Measurements from ENCODE around the gene TXNDC5. TPM values are rescaled to one million over a fixed set of nuclear protein-coding genes. Genes with fewer than 3 reads are reported as not detected.
A peak's percentile ranks its signal among the peaks of the same experiment; 100 is the strongest.

TXNDC5 gene
- total RNA-seq (10 to 100 TPM; 26.7 to 78.0 (median 38.3) TPM), polyA plus RNA-seq (10 to 100 TPM; 26.5 to 65.6 TPM)
- long read RNA-seq, donor 1, transcript TXNDC5-201 (10 exons, 2,964 nt) = major isoform, 113 of 119 reads
- long read RNA-seq, donor 1, partial matches to known transcripts = 0 of 119 reads
- long read RNA-seq, donor 1, other reads (novel, unspliced or antisense) = 4 of 119 reads
- long read RNA-seq, donor 2, transcript TXNDC5-201 (10 exons, 2,964 nt) = major isoform, 126 of 136 reads
- long read RNA-seq, donor 2, partial matches to known transcripts = 0 of 136 reads
- long read RNA-seq, donor 2, other reads (novel, unspliced or antisense) = 8 of 136 reads
- long read RNA-seq, donor 3, transcript TXNDC5-201 (10 exons, 2,964 nt) = major isoform, 12 of 31 reads
- long read RNA-seq, donor 3, partial matches to known transcripts = 6 of 31 reads
- long read RNA-seq, donor 3, other reads (novel, unspliced or antisense) = 10 of 31 reads

DNA sequence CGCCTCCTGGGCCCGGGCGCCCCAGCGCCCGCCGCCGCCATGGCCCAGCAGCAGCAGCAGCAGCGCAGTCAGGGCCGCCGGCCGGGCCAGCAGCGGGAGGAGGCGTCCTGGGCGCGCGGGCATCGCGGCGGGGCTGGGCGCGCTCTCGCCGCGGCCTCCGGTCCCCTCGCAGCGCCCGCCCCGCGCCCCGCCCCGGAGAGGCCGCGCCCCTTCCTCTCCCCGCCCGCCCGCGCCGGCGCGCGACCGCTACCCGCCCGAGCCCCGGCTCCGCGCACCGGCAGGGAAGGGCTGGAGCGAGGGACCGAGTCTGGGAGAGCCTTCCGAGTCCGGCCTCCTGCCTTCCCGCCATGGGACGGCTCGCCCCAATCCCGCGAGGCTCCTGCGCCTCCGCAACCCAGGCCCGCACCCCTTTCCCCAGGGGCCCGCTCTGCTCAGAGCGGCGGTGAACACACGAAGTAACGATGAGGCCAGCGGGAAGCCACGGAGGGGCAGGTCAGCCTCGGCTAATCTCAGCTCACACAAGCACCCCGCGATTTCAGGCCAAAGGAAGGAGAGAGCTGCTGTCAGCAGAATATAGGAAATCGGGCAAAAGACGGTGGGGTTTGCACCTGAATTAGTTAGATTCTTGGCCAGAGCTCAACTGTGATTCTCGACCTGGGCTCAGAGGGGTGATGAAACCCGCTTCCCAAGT is at the start of gene TXNDC5:
Gene TXNDC5 (minus strand): TSS at position 135 of the 691 bp plus-strand sequence. CDS start 12 bp downstream, at position 123.
- H3K4me1 ChIP-seq = peaks cover 4 to 42% (median 17%) of the 10 kb centered on the region in 9 donors
- 3 to 4% methylated on average over 41 to 73 of the region's 75 CpGs for WGBS, 2 donors
- H3K36me3 ChIP-seq = no peaks in the 10 kb centered on the region
- TF ChIP-seq, protein P1, sequence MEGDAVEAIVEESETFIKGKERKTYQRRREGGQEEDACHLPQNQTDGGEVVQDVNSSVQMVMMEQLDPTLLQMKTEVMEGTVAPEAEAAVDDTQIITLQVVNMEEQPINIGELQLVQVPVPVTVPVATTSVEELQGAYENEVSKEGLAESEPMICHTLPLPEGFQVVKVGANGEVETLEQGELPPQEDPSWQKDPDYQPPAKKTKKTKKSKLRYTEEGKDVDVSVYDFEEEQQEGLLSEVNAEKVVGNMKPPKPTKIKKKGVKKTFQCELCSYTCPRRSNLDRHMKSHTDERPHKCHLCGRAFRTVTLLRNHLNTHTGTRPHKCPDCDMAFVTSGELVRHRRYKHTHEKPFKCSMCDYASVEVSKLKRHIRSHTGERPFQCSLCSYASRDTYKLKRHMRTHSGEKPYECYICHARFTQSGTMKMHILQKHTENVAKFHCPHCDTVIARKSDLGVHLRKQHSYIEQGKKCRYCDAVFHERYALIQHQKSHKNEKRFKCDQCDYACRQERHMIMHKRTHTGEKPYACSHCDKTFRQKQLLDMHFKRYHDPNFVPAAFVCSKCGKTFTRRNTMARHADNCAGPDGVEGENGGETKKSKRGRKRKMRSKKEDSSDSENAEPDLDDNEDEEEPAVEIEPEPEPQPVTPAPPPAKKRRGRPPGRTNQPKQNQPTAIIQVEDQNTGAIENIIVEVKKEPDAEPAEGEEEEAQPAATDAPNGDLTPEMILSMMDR (IDR thresholded peaks at IDR 0.05) = no peak
- ATAC-seq (peak; percentile 86 to 95 (median 90)), DNase-seq (peak; percentile 83 to 87)
- peak within 1 kb of the TSS; percentile 56 to 88 (median 86) for H3K27ac ChIP-seq
- H3K4me3 ChIP-seq = peak within 1 kb of the TSS; percentile 58 to 88 (median 73)
- no peaks in the 10 kb centered on the region for H3K9me3 ChIP-seq
- intact Hi-C loops (cut with DNase I) = loop anchor here in 8 of 10 donors (2.0 to 10.0 kb wide), 12 partner anchors 62 to 188 kb away; partner anchors contain the start of genes BLOC1S5 (in 2 of the 8) and BMP6 (in 2 of the 8)
- H3K27me3 ChIP-seq = no peaks in the 10 kb centered on the region

- H3K9me3 ChIP-seq = no peaks in the 10 kb centered on the region
- WGBS, 2 donors = 46 to 55% methylated on average over 4 of the region's 4 CpGs
- TF ChIP-seq, protein P1 (IDR thresholded peaks at IDR 0.05) = no peak
- peaks cover 0 to 18% (median 0%) of the 10 kb centered on the region in 9 donors for H3K4me1 ChIP-seq
- no peaks in the 10 kb centered on the region for H3K36me3 ChIP-seq
- peak overlapping the region in 1 of 10 donors; percentile 26 for H3K27ac ChIP-seq
- intact Hi-C loops (cut with DNase I) = no loop called here
- H3K27me3 ChIP-seq = no peaks in the 10 kb centered on the region
- no peak overlapping the region for H3K4me3 ChIP-seq
- no peak for ATAC-seq
- DNase-seq = no peak
Measured at GRCh38 chr6:7960141-7960540, 49.6 kb upstream of the TXNDC5 start.

DNA sequence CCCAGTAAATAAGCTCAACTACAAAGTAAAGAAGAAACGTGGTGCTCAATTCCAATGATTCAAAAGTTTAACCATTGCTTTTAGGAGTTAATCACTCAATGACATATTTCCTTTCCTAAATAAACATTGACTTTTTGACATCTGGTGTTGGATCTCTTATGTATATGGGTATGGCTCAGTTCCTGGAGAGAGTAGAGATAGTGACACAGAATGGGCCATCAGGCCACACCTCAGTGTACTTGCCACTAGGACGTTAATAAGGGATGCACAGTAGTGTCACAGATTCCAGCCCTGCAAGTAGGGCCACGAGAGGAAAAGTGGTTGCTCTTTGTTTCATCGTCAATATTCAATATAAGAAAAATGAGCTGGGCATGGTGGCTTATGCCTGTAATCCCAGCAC is 48.9 kb upstream of the TXNDC5 start:
- no peak overlapping the region for H3K27ac ChIP-seq
- H3K27me3 ChIP-seq = no peaks in the 10 kb centered on the region
- peaks cover 0 to 18% (median 0%) of the 10 kb centered on the region in 9 donors for H3K4me1 ChIP-seq
- DNase-seq (no peak), ATAC-seq (no peak)
- 71 to 78% methylated on average over 4 of the region's 4 CpGs for WGBS, 2 donors
- H3K9me3 ChIP-seq = no peaks in the 10 kb centered on the region
- TF ChIP-seq, protein P1 (IDR thresholded peaks at IDR 0.05) = no peak
- intact Hi-C loops (cut with DNase I) = no loop called here
- no peaks in the 10 kb centered on the region for H3K36me3 ChIP-seq
- H3K4me3 ChIP-seq = no peak overlapping the region

GRCh38 chr6:7958464-7958863 is 47.9 kb upstream of the TXNDC5 start:
- Histone ChIP-seq H3K4me1 (peaks cover 0 to 18% (median 0%) of the 10 kb centered on the region in 9 donors), H3K9me3 (no peaks in the 10 kb centered on the region), H3K36me3 (no peaks in the 10 kb centered on the region), H3K27me3 (no peaks in the 10 kb centered on the region), H3K4me3 (no peak overlapping the region), H3K27ac (no peak overlapping the region)
- 75 to 85% methylated on average over 1 of the region's 1 CpG for WGBS, 2 donors
- intact Hi-C loops (cut with DNase I) = no loop called here
- no peak for ATAC-seq
- TF ChIP-seq, protein P1 (IDR thresholded peaks at IDR 0.05) = no peak
- DNase-seq = no peak
